B cell (primary cell): Measurements from ENCODE around the gene DPEP2NB. TPM values are rescaled to one million over a fixed set of nuclear protein-coding genes. Genes with fewer than 3 reads are reported as not detected.

Source experiments
- polyA plus RNA-seq: library from polyadenylated mRNA; depleted of rRNA; stranded (reverse); fragments of >200 nt; gene quantifications from 2 replicates; pipeline ENCODE4 v1.2.3, GENCODE V29; 2012
- small RNA-seq: library from RNA; depleted of rRNA; stranded (forward); fragments of <200 nt; gene quantifications from one replicate; pipeline ENCODE3, GENCODE V24; 2012; ENCODE audit warnings: low replicate concordance, low read depth; ENCODE audit not compliant: insufficient read length
- total RNA-seq, 2 donors: library from RNA; stranded (reverse); fragments of 120-200 nt in 1 of 2; gene quantifications; 1 replicate in 1 of 2; 2 replicates in 1 of 2; pipeline versions ENCODE4 v1.2.3 to v1.2.4, GENCODE V29; 2013 to 2022

The DPEP2NB gene
- total and polyA plus RNA-seq, 2 donors (not counting 1 experiment from before 2014, with no cell fraction given): not detected

Small RNA genes within 50 kb of the gene (small RNA-seq; reads per million reads assigned to genes)
- not detected for gene RNU6-359P

Other genes starting within 250 kb of the DPEP2NB start
- 32.2 and 33.1 TPM in 2 replicates for gene RANBP10, start 209.4 kb downstream of the DPEP2NB start, total RNA-seq
- gene RANBP10, start 209.4 kb downstream of the DPEP2NB start, polyA plus RNA-seq: 26.8 and 29.0 TPM in 2 replicates
- 1.1 and 1.2 TPM in 2 replicates for gene TSNAXIP1, start 209.0 kb downstream of the DPEP2NB start, total RNA-seq
- 0.97 and 1.2 TPM in 2 replicates for gene TSNAXIP1, start 209.0 kb downstream of the DPEP2NB start, polyA plus RNA-seq
- gene THAP11, start 173.6 kb downstream of the DPEP2NB start, total RNA-seq: 42.7 and 44.0 TPM in 2 replicates
- 12.0 and 24.4 TPM in 2 replicates for gene THAP11, start 173.6 kb downstream of the DPEP2NB start, polyA plus RNA-seq
- gene NUTF2, start 169.0 kb downstream of the DPEP2NB start, total RNA-seq: 42.8 and 50.1 TPM in 2 replicates
- 39.6 and 87.3 TPM in 2 replicates for gene NUTF2, start 169.0 kb downstream of the DPEP2NB start, polyA plus RNA-seq
- 75.0 and 82.7 TPM in 2 replicates for gene CENPT, start 168.2 kb downstream of the DPEP2NB start, total RNA-seq
- gene CENPT, start 168.2 kb downstream of the DPEP2NB start, polyA plus RNA-seq: 165 and 169 TPM in 2 replicates
- 83.3 and 95.1 TPM in 2 replicates for gene EDC4, start 142.9 kb downstream of the DPEP2NB start, total RNA-seq
- 84.5 and 92.0 TPM in 2 replicates for gene EDC4, start 142.9 kb downstream of the DPEP2NB start, polyA plus RNA-seq
- gene NRN1L, start 131.0 kb downstream of the DPEP2NB start, total RNA-seq: 2.1 and 2.8 TPM in 2 replicates
- 4.1 and 4.2 TPM in 2 replicates for gene NRN1L, start 131.0 kb downstream of the DPEP2NB start, polyA plus RNA-seq
- gene PSKH1, start 122.7 kb downstream of the DPEP2NB start, total RNA-seq: 29.1 TPM in 2 replicates
- gene PSKH1, start 122.7 kb downstream of the DPEP2NB start, polyA plus RNA-seq: 13.0 and 20.1 TPM in 2 replicates
- 5.8 and 8.1 TPM in 2 replicates for gene CTRL, start 84.0 kb downstream of the DPEP2NB start, total RNA-seq
- 17.8 and 19.0 TPM in 2 replicates for gene CTRL, start 84.0 kb downstream of the DPEP2NB start, polyA plus RNA-seq
- gene PSMB10, start 79.1 kb downstream of the DPEP2NB start, total RNA-seq: 167 and 176 TPM in 2 replicates
- 127 and 176 TPM in 2 replicates for gene PSMB10, start 79.1 kb downstream of the DPEP2NB start, polyA plus RNA-seq
- gene LCAT, start 71.8 kb downstream of the DPEP2NB start, total RNA-seq: 12.4 and 16.3 TPM in 2 replicates
- 7.6 and 9.3 TPM in 2 replicates for gene LCAT, start 71.8 kb downstream of the DPEP2NB start, polyA plus RNA-seq
- gene SLC12A4, start 47.3 kb downstream of the DPEP2NB start, total RNA-seq: 42.2 and 43.8 TPM in 2 replicates
- gene SLC12A4, start 47.3 kb downstream of the DPEP2NB start, polyA plus RNA-seq: 20.2 and 34.0 TPM in 2 replicates
- 2.0 and 2.6 TPM in 2 replicates for gene DPEP3, start 35.4 kb downstream of the DPEP2NB start, total RNA-seq
- 1.9 and 3.1 TPM in 2 replicates for gene DPEP3, start 35.4 kb downstream of the DPEP2NB start, polyA plus RNA-seq
- 122 and 123 TPM in 2 replicates for gene DPEP2, start 16.4 kb downstream of the DPEP2NB start, total RNA-seq
- 150 and 169 TPM in 2 replicates for gene DPEP2, start 16.4 kb downstream of the DPEP2NB start, polyA plus RNA-seq
- 19.2 and 20.2 TPM in 2 replicates for gene DDX28, start 7.3 kb upstream of the DPEP2NB start, total RNA-seq
- 6.4 and 8.0 TPM in 2 replicates for gene DDX28, start 7.3 kb upstream of the DPEP2NB start, polyA plus RNA-seq
- 61.1 and 69.1 TPM in 2 replicates for gene DUS2, start 7.4 kb upstream of the DPEP2NB start, total RNA-seq
- 93.0 and 98.9 TPM in 2 replicates for gene DUS2, start 7.4 kb upstream of the DPEP2NB start, polyA plus RNA-seq
- gene NFATC3, start 69.5 kb upstream of the DPEP2NB start, total RNA-seq: 115 TPM in 2 replicates
- gene NFATC3, start 69.5 kb upstream of the DPEP2NB start, polyA plus RNA-seq: 33.4 and 42.7 TPM in 2 replicates
- gene ESRP2, start 220.2 kb upstream of the DPEP2NB start, total RNA-seq: 0.27 TPM in 1 of 2 replicates, not detected in the other
- gene ESRP2, start 220.2 kb upstream of the DPEP2NB start, polyA plus RNA-seq: 0.09 and 0.12 TPM in 2 replicates
- 10.8 and 12.5 TPM in 2 replicates for gene PLA2G15, start 229.5 kb upstream of the DPEP2NB start, total RNA-seq
- 6.1 and 9.6 TPM in 2 replicates for gene PLA2G15, start 229.5 kb upstream of the DPEP2NB start, polyA plus RNA-seq
- gene SLC7A6, start 248.6 kb upstream of the DPEP2NB start, total RNA-seq: 70.5 and 73.8 TPM in 2 replicates
- gene SLC7A6, start 248.6 kb upstream of the DPEP2NB start, polyA plus RNA-seq: 85.1 and 91.6 TPM in 2 replicates